NB4 (cell line): ENCODE data around the gene STAG2.
"Not testable (repeated sequence)": the region's sequence is repeated elsewhere in the genome, so short reads cannot be mapped to it uniquely, and the experiment has no call there.

ENCODE experiments used
- CTCF ChIP-seq: IDR thresholded peaks from one replicate; pipeline ENCODE4 v1.5.1; 2012; ENCODE audit warnings: low read depth, low read length
- MYC ChIP-seq: IDR thresholded peaks from 2 replicates; pipeline ENCODE4 v1.6.1; 2011; ENCODE audit warnings: low read depth, low read length
- POLR2A ChIP-seq: IDR thresholded peaks from 2 replicates; pipeline ENCODE4 v1.6.1; 2011; ENCODE audit warnings: mild to moderate bottlenecking; ENCODE audit not compliant: insufficient read length; ENCODE audit errors: extremely low read depth

GRCh38 chrX:124104512-124104911 lies 143.0 kb downstream of the STAG2 start:
- not testable (repeated sequence) for TF ChIP-seq POLR2A, CTCF, MYC
